HCT116 (cell line): ENCODE data around the gene SLC8A1.

ENCODE experiments used
- EGR1 ChIP-seq: IDR thresholded peaks from 2 replicates; pipeline ENCODE4 v1.6.1; 2012; ENCODE audit warnings: low read depth
- EZH2 ChIP-seq: fragments of 200-600 bp; sonication (generic); IDR thresholded peaks from 2 replicates; pipeline ENCODE4 v1.6.1; 2017; ENCODE audit warnings: antibody characterized with exemption, mixed run types
- EZH2phosphoT487 ChIP-seq: fragments of 200-600 bp; IDR thresholded peaks from 2 replicates; pipeline ENCODE4 v1.6.1; 2018; ENCODE audit warnings: antibody characterized with exemption, borderline replicate concordance
- POLR2A ChIP-seq: IDR thresholded peaks from 2 replicates; pipeline ENCODE4 v1.7.0; 2011; ENCODE audit warnings: borderline replicate concordance; ENCODE audit not compliant: insufficient read depth, insufficient read length; ENCODE audit errors: extremely low read depth
- POLR2AphosphoS5 ChIP-seq: IDR thresholded peaks from 2 replicates; pipeline ENCODE4 v1.6.1; 2011; ENCODE audit warnings: mild to moderate bottlenecking, low read depth, low read length, moderate library complexity
- YY1 ChIP-seq: IDR thresholded peaks from 2 replicates; pipeline ENCODE4 v1.6.1; 2011; ENCODE audit warnings: low read length, low read depth, moderate library complexity, mild to moderate bottlenecking; ENCODE audit not compliant: insufficient replicate concordance; ENCODE audit errors: extremely low read depth
- ZNF274 ChIP-seq: fragments of 200-500 bp; sonication (Bioruptor generic); IDR thresholded peaks from 2 replicates; pipeline ENCODE4 v1.6.1; 2014; ENCODE audit warnings: mild to moderate bottlenecking, low read depth, low read length, inconsistent platforms
- TF ChIP-seq, protein P1 (sequence below), 3 experiments: fragments of 200-600 bp in 1 of 3; sonication (generic) in 1 of 3; IDR thresholded peaks in 2 of 3; conservative IDR thresholded peaks in 1 of 3; 2 replicates each; pipeline ENCODE4 v1.5.1; 2012 to 2017; ENCODE audit warnings: low read depth in 2 of 3, low read length in 2 of 3, antibody characterized with exemption in 1 of 3, borderline replicate concordance in 1 of 3, control low read depth in 1 of 3, mild to moderate bottlenecking in 1 of 3, mixed read lengths in 1 of 3, mixed run types in 1 of 3, moderate library complexity in 1 of 3; ENCODE audit not compliant: insufficient read depth in 1 of 3
- TF ChIP-seq, protein P2 (sequence below): IDR thresholded peaks from 2 replicates; pipeline ENCODE4 v1.6.1; 2012

DNA sequence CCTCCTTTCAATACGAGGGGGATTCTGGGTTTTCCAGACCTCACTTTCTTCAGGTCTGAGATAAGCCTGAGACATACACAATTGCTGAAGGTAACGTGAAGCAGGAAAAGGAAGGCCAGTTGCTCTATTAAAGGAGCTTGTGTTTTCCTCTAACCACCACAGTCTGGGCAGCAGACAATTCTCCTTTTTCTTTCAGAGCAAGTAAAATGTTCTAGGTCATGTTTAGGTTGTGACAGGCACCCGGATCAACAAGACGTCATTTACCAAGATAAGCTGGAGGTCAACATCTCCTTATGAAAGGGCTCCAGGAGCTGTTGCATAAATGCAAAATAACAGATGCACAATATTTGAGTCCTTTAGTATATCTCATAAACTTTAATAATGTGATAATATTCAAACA, 148.1 kb downstream of the SLC8A1 start:
- no peak for TF ChIP-seq POLR2A
- TF ChIP-seq, protein P1, sequence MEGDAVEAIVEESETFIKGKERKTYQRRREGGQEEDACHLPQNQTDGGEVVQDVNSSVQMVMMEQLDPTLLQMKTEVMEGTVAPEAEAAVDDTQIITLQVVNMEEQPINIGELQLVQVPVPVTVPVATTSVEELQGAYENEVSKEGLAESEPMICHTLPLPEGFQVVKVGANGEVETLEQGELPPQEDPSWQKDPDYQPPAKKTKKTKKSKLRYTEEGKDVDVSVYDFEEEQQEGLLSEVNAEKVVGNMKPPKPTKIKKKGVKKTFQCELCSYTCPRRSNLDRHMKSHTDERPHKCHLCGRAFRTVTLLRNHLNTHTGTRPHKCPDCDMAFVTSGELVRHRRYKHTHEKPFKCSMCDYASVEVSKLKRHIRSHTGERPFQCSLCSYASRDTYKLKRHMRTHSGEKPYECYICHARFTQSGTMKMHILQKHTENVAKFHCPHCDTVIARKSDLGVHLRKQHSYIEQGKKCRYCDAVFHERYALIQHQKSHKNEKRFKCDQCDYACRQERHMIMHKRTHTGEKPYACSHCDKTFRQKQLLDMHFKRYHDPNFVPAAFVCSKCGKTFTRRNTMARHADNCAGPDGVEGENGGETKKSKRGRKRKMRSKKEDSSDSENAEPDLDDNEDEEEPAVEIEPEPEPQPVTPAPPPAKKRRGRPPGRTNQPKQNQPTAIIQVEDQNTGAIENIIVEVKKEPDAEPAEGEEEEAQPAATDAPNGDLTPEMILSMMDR (IDR thresholded peaks at IDR 0.05 in 2 of 3, conservative IDR thresholded peaks at IDR 0.05 in 1 of 3; ENCODE audit: borderline replicate concordance in 1 of 3, insufficient read depth in 1 of 3, low read depth in 2 of 3, low read length in 2 of 3), result no peak
- no peak for TF ChIP-seq ZNF274
- TF ChIP-seq EGR1, result no peak
- no peak for TF ChIP-seq EZH2
- TF ChIP-seq POLR2AphosphoS5, result no peak
- TF ChIP-seq YY1, result no peak
- TF ChIP-seq, protein P2, sequence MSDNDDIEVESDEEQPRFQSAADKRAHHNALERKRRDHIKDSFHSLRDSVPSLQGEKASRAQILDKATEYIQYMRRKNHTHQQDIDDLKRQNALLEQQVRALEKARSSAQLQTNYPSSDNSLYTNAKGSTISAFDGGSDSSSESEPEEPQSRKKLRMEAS, result no peak
- TF ChIP-seq EZH2phosphoT487, result no peak
